HG03045 (cell line): ENCODE data around the gene RBBP4.
"Not testable (repeated sequence)": the region's sequence is repeated elsewhere in the genome, so short reads cannot be mapped to it uniquely, and the experiment has no call there.

ENCODE experiments used
- ATAC-seq: cut with Tn5 transposase; IDR thresholded peaks from one replicate; pipeline ENCODE4 v1.9.1; 2021; ENCODE audit warnings: mild to moderate bottlenecking, moderate library complexity; ENCODE audit not compliant: unreplicated experiment

RBBP4 gene

DNA sequence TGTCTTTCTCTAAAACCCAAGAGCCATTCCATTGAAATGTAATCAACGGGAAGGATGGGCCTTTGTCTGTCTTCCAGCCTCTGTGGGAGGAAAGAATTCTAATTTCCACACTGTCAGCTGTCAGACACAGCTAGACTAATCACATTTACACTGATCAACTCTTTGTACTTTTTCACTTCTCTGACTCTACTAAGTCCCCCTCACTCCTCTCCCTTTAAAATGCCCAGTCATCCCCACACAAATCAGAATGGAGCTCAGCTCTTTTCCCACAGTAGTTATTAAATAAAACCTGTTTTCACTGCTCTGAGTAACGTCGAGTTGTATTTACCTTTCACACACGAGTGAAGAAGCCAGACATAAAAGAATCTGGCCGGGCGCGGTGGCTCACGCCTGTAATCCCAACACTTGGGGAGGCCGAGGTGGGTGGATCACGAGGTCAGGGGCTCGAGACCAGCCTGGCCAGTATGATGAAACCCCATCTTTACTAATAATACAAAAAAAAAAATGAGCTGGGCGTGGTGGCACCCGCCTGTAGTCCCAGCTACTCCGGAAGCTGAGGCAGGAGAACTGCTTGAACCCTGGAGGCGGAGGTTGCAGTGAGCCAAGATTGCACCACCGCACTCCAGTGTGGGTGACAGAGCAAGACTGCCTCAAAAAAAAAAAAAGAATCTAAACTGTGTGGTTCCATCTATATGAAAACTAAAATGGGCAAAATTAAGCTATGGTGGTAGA lies 13.9 kb upstream of the RBBP4 start:
- ATAC-seq, result no peak

DNA sequence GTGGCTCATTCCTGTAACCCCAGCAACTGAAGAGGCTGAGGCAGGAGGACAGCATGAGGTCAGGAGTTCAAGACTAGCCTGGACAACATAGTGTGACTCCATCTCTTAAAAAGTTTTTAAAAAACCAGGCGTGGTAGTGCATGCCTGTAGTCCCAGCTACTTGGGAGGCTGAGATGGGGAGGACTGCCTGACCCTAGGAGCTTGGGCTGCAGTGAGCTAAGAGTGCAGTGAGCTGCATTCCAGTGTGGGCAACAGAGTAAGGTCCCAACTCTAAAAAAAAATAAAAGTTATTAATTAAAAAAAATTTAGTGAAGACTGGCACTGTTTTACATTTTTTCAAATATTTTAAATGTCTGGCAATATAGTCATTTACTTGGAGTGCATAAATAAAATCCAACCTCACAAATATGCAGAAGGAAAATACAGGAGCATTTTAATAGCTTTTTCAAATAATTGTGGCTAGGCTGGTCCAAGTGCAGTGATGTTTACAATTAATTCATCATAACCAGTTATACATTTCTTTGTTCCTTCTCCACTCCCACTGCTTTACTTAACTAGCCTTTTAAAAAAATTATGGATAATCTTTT lies 11.4 kb upstream of the RBBP4 start:
- ATAC-seq, result no peak

DNA sequence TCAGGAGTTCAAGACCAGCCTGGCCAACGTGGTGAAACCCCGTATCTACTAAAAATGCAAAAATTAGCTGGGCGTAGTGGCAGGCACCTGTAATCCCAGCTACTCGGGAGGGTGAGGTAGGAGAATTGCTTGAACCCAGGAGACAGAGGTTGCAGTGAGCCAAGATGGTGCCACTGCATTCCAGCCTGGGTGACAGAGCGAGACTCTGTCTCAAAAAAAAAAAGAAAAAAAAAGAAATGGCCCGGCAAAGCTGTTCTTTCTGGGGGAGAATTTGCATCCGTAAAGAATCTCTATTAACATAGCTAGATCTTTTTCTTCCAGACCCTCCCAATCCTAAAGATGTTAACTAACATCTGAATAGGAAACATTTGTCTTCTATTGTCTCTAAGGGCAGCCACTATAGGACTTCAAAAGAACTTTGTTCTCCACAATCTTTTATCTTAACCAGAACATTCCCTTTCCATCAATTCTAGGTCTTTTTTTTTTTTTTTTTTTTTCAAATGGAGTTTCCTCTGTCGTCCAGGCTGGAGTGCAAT lies 8.6 kb upstream of the RBBP4 start:
- ATAC-seq, result not testable (repeated sequence)

DNA sequence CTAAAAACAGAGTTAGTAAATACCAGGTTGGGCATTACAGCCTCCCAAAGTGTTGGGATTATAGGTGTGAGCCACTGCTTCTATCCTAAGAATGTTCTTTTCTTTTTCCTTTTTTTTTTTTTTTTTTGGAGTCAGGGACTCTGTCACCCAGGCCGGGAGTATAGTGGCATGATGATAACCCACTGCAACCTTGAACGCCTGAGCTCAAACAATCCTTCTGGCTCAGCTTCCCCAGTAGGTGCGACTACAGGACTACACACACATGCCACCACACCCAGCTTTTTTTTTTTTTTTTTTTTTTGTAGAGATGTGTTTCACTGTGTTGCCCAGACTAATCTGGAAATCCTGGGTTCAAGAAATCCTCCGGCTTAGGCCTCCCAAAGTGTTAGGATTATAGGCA lies 6.6 kb upstream of the RBBP4 start:
- ATAC-seq, result no peak

- ATAC-seq, result no peak
Measured at GRCh38 chr1:32647308-32648134, 3.5 kb upstream of the RBBP4 start.

DNA sequence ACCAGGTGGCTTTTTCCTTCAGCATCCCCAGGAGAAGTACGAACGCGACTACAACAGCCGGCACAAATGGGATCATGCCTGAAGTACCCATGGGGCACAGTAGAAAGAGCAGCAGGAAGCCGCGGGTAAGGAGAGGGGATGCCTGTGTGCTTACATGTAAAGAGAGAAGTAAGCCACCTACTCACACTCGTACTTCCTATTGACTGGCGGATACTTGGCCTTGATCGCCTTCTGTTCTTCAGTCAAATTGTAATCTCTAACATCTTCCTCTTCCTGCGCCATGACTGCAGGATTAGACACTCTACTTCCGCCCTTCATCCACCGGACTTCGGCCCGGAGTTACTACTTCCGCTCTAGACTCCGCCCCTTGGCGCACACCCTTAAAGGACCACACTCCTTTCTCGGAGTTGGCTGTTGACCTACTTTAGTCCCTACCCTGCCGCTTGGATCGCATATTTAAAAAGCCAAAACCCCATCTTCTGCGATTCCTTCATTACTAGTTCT lies 708 bp upstream of the RBBP4 start, which contains the start of gene ZBTB8OS:
TSS of gene ZBTB8OS (minus strand) at position 303 of the 504 bp plus-strand sequence. CDS start at position 282, 21 bp downstream.
- ATAC-seq, result peak; percentile 58

- ATAC-seq, result peak; percentile 35
Measured at GRCh38 chr1:32651461-32652073, 559 bp downstream of the RBBP4 start.

DNA sequence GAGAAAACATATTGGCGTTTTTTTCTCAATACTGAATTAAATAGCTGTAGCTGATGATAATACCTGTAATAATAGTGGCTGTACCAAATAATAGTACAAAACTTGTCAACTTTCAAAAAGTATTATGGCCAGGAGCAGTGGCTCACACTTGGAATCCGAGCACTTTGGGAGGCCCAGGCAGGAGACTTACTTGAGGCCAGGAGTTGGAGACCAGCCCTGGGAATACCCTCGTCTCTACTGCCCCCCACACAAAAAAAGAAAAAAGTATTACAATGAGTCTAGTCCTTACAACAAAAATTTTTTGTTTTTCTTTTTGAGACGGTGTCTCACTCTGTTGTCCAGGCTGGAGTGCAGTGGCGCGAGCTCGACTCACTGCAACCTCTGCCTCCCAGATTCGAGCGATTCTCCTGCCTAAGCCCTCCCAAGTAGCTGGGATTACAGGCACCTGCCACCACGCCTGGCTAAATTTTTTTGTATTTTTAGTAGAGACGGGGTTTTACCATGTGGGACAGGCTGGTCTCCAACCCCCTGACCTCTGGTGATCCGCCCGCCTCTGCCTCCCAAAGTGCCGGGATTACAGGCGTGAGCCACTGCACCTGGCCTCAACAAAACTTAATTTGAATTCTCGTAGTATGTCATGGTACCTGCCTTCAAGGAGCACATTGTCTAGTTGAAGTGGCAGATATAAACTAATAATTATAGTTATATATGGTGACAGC lies 1.4 kb downstream of the RBBP4 start:
- ATAC-seq, result no peak

GRCh38 chr1:32659581-32659980 lies 8.6 kb downstream of the RBBP4 start:
- no peak for ATAC-seq

DNA sequence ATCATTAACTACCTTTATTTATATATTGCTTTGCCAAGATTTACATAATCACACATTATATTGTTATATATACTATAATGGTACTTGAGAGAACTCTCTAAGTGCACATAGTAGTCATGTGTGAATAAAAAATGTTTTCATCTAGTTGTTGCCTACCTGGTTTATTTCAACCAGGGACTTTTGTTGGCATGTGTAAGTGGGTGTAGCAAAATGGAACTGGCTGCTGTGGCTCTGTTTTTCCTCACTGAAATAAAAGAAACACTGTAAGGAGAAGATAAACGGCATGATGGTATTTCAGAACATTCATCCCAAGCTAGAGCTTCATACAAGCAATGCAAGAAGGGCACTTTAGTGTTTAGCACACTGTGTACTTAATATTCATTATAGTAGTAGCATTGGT lies 14.9 kb downstream of the RBBP4 start:
- no peak for ATAC-seq

DNA sequence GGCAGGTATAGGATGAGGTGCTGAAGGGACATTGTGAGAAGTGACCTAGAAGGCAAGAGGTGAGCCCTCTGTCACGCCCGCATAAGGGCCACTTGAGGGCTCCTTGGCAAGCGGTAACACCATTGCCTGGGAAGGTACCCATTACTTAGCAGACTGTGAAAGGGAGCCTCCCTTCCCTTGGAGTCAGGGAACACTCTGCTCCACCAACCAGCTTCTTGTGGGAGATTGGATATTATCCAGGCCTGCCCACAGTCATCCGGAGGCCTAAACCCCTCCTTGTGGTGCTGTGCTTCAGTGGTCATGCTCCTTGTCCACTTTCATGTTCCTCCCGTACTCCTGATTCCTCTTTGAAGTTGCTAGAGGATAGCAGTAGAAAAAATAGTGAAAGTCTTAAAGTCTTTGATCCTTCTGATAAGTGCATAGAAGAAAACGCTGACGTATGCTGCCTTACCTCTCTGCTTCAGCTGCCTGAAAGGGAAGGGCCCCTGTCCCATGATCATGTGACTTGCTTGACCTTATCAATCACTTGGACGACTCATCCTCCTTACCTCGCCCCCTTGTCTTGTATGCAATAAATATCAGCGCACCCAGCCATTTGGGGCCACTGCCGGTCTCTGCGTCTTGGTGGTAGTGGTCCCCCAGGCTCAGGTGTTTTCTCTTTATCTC lies 16.0 kb downstream of the RBBP4 start:
- no peak for ATAC-seq

- ATAC-seq, result not testable (repeated sequence)
Measured at GRCh38 chr1:32668716-32669115, 17.7 kb downstream of the RBBP4 start.

GRCh38 chr1:32676945-32677344 lies 25.9 kb downstream of the RBBP4 start:
- no peak for ATAC-seq

GRCh38 chr1:32679993-32680392 lies 29.0 kb downstream of the RBBP4 start:
- ATAC-seq, result not testable (repeated sequence)

DNA sequence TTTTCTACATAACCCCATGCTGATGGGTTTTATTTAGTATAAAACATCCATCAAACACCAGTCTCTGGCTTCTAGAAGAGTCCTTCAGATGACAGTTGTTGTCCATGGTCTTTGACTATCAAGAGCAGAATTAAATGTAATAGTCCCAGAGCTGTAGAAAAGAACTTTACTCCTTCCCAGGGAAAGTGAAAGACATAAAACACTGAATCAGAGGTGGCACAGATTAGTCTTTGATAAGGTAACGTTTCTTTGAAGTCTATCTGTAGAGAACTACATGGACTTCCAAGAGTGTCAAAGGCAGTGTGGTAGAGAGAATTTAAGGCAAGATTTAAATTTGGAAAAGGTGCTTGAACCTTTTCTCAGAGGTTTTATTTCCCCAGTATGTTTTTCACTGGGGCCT lies 29.6 kb downstream of the RBBP4 start:
- ATAC-seq, result no peak

DNA sequence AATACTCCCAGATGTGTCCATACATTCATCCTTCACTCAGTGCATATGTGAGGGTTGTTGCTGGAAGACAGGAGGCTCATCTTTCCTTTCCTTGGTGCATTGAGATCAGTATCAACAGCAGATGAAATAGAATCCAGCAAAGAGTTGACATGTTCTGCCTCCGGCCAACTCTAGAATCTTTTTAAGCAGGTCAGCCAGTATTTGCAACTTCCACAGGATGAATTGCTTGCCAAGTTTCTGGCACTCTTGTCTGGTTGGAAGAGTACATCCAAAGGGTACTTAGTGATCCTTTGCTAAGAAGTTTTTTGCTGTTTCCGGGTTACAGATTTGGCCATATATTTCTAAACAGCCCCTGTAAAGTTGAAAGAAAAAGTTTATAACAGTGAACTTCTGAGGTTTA lies 30.5 kb downstream of the RBBP4 start:
- ATAC-seq, result no peak

DNA sequence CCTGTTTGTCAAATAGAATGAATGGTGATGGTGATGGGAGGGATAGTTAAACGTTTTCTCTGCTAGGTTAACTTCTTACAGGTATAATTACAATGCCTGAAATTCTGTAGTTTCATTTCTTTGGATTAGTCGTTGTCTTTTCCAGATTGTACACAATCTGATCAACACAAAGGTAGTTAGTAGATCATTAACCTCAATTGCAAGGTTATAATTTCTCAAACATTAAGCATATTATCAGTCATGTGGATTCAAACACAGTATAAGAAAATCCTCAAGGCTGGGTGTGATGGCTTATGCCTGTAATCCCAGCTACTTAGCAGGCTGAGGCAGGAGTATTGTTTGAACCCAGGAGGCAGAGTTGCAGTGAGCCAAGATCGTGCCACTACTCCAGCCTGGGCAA lies 31.0 kb downstream of the RBBP4 start:
- no peak for ATAC-seq

DNA sequence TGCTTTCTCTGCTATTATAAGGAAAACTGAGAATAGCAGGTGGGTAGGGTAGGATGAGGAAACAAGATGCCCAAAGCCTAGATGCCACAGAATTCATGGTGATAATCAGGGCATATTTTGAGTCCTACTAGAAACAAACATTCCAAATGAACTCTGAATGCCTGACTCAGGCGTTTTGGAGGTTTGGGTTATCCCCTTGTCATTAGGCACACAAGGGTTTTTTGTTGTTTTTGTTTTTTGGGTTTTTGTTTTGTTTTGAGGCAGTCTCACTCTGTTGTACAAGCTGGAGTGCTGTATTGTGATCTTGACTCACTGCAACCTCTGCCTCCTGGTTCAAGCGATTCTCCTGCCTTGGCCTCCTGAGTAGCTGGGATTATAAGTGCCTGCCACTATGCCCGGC lies 32.4 kb downstream of the RBBP4 start:
- ATAC-seq, result no peak

- no peak for ATAC-seq
Measured at GRCh38 chr1:32684167-32684811, 33.3 kb downstream of the RBBP4 start.
